ENCODE measurements around the gene GPATCH3. TPM values are rescaled to one million over a fixed set of nuclear protein-coding genes. Genes with fewer than 3 reads are reported as not detected.

The GPATCH3 gene
- total and polyA plus RNA-seq, 10 donors: 13.3 to 25.8 (median 17.5) TPM

- DNase-seq: no peak
- no peak overlapping the region for H3K4me3 ChIP-seq
- intact Hi-C loops (cut with DNase I; ENCODE audit: low total_unique reads): no loop called here
- no peaks in the 10 kb centered on the region for H3K27me3 ChIP-seq (replicated peaks in 1 of 7)
- no peaks in the 10 kb centered on the region for H3K9me3 ChIP-seq
- WGBS, 5 donors: 86 to 91% (median 90%) methylated on average over 21 of the region's 21 CpGs
- H3K4me1 ChIP-seq: peaks cover 0 to 9% (median 2%) of the 10 kb centered on the region in 6 donors
- H3K27ac ChIP-seq: no peak overlapping the region
- peaks cover 0 to 68% (median 55%) of the 10 kb centered on the region in 6 donors for H3K36me3 ChIP-seq
- TF ChIP-seq POLR2AphosphoS5 (IDR thresholded peaks at IDR 0.05): peak in 1 of 3 donors; percentile 23
- TF ChIP-seq CTCF (IDR thresholded peaks at IDR 0.05 in 8 of 11, conservative IDR thresholded peaks at IDR 0.05 in 3 of 11): no peak
- no peak for TF ChIP-seq POLR2A (IDR thresholded peaks at IDR 0.05)
These were observed 43.4 kb downstream of the GPATCH3 start for GRCh38 chr1:26856604-26857469.

GRCh38 chr1:26856181-26856580 is 44.1 kb downstream of the GPATCH3 start:
- DNase-seq: no peak

GRCh38 chr1:26855636-26856035 is 44.6 kb downstream of the GPATCH3 start:
- DNase-seq: no peak
- H3K4me3 ChIP-seq: no peak overlapping the region
- H3K27ac ChIP-seq: no peak overlapping the region
- WGBS, 5 donors: 91 to 100% (median 95%) methylated on average over 4 of the region's 4 CpGs
- no peaks in the 10 kb centered on the region for H3K27me3 ChIP-seq (replicated peaks in 1 of 7)
- peaks cover 0 to 9% (median 2%) of the 10 kb centered on the region in 6 donors for H3K4me1 ChIP-seq
- intact Hi-C loops (cut with DNase I; ENCODE audit: low total_unique reads): no loop called here
- H3K9me3 ChIP-seq: no peaks in the 10 kb centered on the region
- H3K36me3 ChIP-seq: peaks cover 0 to 80% (median 67%) of the 10 kb centered on the region in 6 donors
- TF ChIP-seq POLR2A (IDR thresholded peaks at IDR 0.05) (no peak), POLR2AphosphoS5 (IDR thresholded peaks at IDR 0.05) (no peak), CTCF (IDR thresholded peaks at IDR 0.05 in 8 of 11, conservative IDR thresholded peaks at IDR 0.05 in 3 of 11) (no peak)

More at GRCh38 chr1:26856181-26856580, 44.1 kb downstream of the GPATCH3 start:
- Histone ChIP-seq H3K36me3 (peaks cover 0 to 74% (median 62%) of the 10 kb centered on the region in 6 donors), H3K4me1 (peaks cover 0 to 9% (median 2%) of the 10 kb centered on the region in 6 donors), H3K27me3 (replicated peaks in 1 of 7) (no peaks in the 10 kb centered on the region), H3K9me3 (no peaks in the 10 kb centered on the region), H3K4me3 (no peak overlapping the region), H3K27ac (no peak overlapping the region)
- TF ChIP-seq CTCF (IDR thresholded peaks at IDR 0.05 in 8 of 11, conservative IDR thresholded peaks at IDR 0.05 in 3 of 11): no peak
- TF ChIP-seq POLR2AphosphoS5 (IDR thresholded peaks at IDR 0.05): peak in 2 of 3 donors; percentile 10 to 28
- intact Hi-C loops (cut with DNase I; ENCODE audit: low total_unique reads): no loop called here
- WGBS, 5 donors: 94 to 95% (median 94%) methylated on average over 11 of the region's 11 CpGs

- peaks cover 0 to 9% (median 2%) of the 10 kb centered on the region in 6 donors for H3K4me1 ChIP-seq
- H3K27me3 ChIP-seq (replicated peaks in 1 of 7): no peaks in the 10 kb centered on the region
- no peak for TF ChIP-seq CTCF (IDR thresholded peaks at IDR 0.05 in 8 of 11, conservative IDR thresholded peaks at IDR 0.05 in 3 of 11)
- no peak for TF ChIP-seq POLR2A (IDR thresholded peaks at IDR 0.05)
- TF ChIP-seq POLR2AphosphoS5 (IDR thresholded peaks at IDR 0.05): no peak
- intact Hi-C loops (cut with DNase I; ENCODE audit: low total_unique reads): no loop called here
- H3K36me3 ChIP-seq: peaks cover 0 to 87% (median 75%) of the 10 kb centered on the region in 6 donors
- no peak for DNase-seq
- no peak overlapping the region for H3K4me3 ChIP-seq
- no peak overlapping the region for H3K27ac ChIP-seq
- 89 to 95% (median 92%) methylated on average over 5 of the region's 5 CpGs for WGBS, 5 donors
- H3K9me3 ChIP-seq: no peaks in the 10 kb centered on the region
These were observed 45.4 kb downstream of the GPATCH3 start for GRCh38 chr1:26854906-26855305.
